Measurements from ENCODE around the gene DPP10. TPM values are rescaled to one million over a fixed set of nuclear protein-coding genes. Genes with fewer than 3 reads are reported as not detected.

The DPP10 gene
- total RNA-seq, 3 donors from 2014 or later (not counting 1 experiment from before 2014, with no cell fraction given), result not detected

- no peak overlapping the region for H3K4me3 ChIP-seq (ENCODE audit: low read length)
- H3K4me3 Mint-ChIP-seq, result no peak overlapping the region
- H3K36me3 Mint-ChIP-seq, result peaks cover 19% of the 10 kb centered on the region
- no peaks in the 10 kb centered on the region for H3K27me3 ChIP-seq (ENCODE audit: control insufficient read depth, insufficient read depth, low read length)
- no peaks in the 10 kb centered on the region for H3K36me3 ChIP-seq (ENCODE audit: control insufficient read depth, insufficient read depth, low read length)
- WGBS (ENCODE audit: insufficient coverage), result no CpG with 5 or more reads among the region's 2 CpGs
- H3K4me1 Mint-ChIP-seq, result no peaks in the 10 kb centered on the region
- no peak for DNase-seq
- ATAC-seq, result no peak
- H3K27ac Mint-ChIP-seq, result no peak overlapping the region
- peaks cover 4% of the 10 kb centered on the region for H3K9me3 ChIP-seq (ENCODE audit: control insufficient read depth, insufficient read depth, low read length)
- peaks cover 11 to 26% of the 10 kb centered on the region in 2 donors for H3K9me3 Mint-ChIP-seq
- H3K27ac ChIP-seq (ENCODE audit: low read length), result no peak overlapping the region
- no peak for TF ChIP-seq CTCF (IDR thresholded peaks at IDR 0.05)
- H3K27me3 Mint-ChIP-seq (ENCODE audit: low read depth in 2 of 2), result no peaks in the 10 kb centered on the region
- intact Hi-C loops (cut with micrococcal nuclease), result no loop called here
- H3K4me1 ChIP-seq (ENCODE audit: control insufficient read depth, insufficient read depth, low read length), result no peaks in the 10 kb centered on the region
These were observed 1167.5 kb downstream of the DPP10 start for GRCh38 chr2:115609978-115610377.

- DNase-seq (no peak), ATAC-seq (no peak)
- H3K27me3 ChIP-seq (ENCODE audit: control insufficient read depth, insufficient read depth, low read length), result no peaks in the 10 kb centered on the region
- H3K27ac ChIP-seq (ENCODE audit: low read length), result no peak overlapping the region
- intact Hi-C loops (cut with micrococcal nuclease), result no loop called here
- no peaks in the 10 kb centered on the region for H3K36me3 ChIP-seq (ENCODE audit: control insufficient read depth, insufficient read depth, low read length)
- TF ChIP-seq CTCF (IDR thresholded peaks at IDR 0.05), result no peak
- H3K36me3 Mint-ChIP-seq, result peaks cover 12% of the 10 kb centered on the region
- no peaks in the 10 kb centered on the region for H3K27me3 Mint-ChIP-seq (ENCODE audit: low read depth in 2 of 2)
- H3K4me1 Mint-ChIP-seq, result no peaks in the 10 kb centered on the region
- H3K27ac Mint-ChIP-seq, result no peak overlapping the region
- WGBS (ENCODE audit: insufficient coverage), result no CpG with 5 or more reads among the region's 3 CpGs
- no peak overlapping the region for H3K4me3 Mint-ChIP-seq
- H3K4me1 ChIP-seq (ENCODE audit: control insufficient read depth, insufficient read depth, low read length), result no peaks in the 10 kb centered on the region
- no peak overlapping the region for H3K4me3 ChIP-seq (ENCODE audit: low read length)
- peaks cover 11 to 24% of the 10 kb centered on the region in 2 donors for H3K9me3 Mint-ChIP-seq
- H3K9me3 ChIP-seq (ENCODE audit: control insufficient read depth, insufficient read depth, low read length), result peaks cover 4% of the 10 kb centered on the region
These were observed 1168.4 kb downstream of the DPP10 start for GRCh38 chr2:115610888-115611287.

GRCh38 chr2:115624332-115624731 lies 1181.9 kb downstream of the DPP10 start:
- Mint-ChIP-seq H3K36me3 (no peaks in the 10 kb centered on the region), H3K27ac (no peak overlapping the region), H3K9me3 (peaks cover 6 to 14% of the 10 kb centered on the region in 2 donors), H3K27me3 (ENCODE audit: low read depth in 2 of 2) (no peaks in the 10 kb centered on the region), H3K4me3 (no peak overlapping the region), H3K4me1 (no peaks in the 10 kb centered on the region)
- intact Hi-C loops (cut with micrococcal nuclease), result no loop called here
- Histone ChIP-seq H3K27me3 (ENCODE audit: control insufficient read depth, insufficient read depth, low read length) (no peaks in the 10 kb centered on the region), H3K4me3 (ENCODE audit: low read length) (no peak overlapping the region), H3K9me3 (ENCODE audit: control insufficient read depth, insufficient read depth, low read length) (peaks cover 3% of the 10 kb centered on the region), H3K27ac (ENCODE audit: low read length) (no peak overlapping the region), H3K4me1 (ENCODE audit: control insufficient read depth, insufficient read depth, low read length) (no peaks in the 10 kb centered on the region), H3K36me3 (ENCODE audit: control insufficient read depth, insufficient read depth, low read length) (no peaks in the 10 kb centered on the region)
- no peak for TF ChIP-seq CTCF (IDR thresholded peaks at IDR 0.05)
- DNase-seq, result no peak
- ATAC-seq, result no peak
- 100% methylated on average over 2 of the region's 4 CpGs for WGBS (ENCODE audit: insufficient coverage)

GRCh38 chr2:115634578-115634977 lies 1192.1 kb downstream of the DPP10 start:
- Mint-ChIP-seq H3K27ac (no peak overlapping the region), H3K4me3 (no peak overlapping the region), H3K4me1 (no peaks in the 10 kb centered on the region), H3K9me3 (peaks cover 26 to 31% of the 10 kb centered on the region in 2 donors), H3K27me3 (ENCODE audit: low read depth in 2 of 2) (no peaks in the 10 kb centered on the region), H3K36me3 (peaks cover 24% of the 10 kb centered on the region)
- Histone ChIP-seq H3K4me3 (ENCODE audit: low read length) (no peak overlapping the region), H3K27me3 (ENCODE audit: control insufficient read depth, insufficient read depth, low read length) (no peaks in the 10 kb centered on the region), H3K36me3 (ENCODE audit: control insufficient read depth, insufficient read depth, low read length) (no peaks in the 10 kb centered on the region), H3K4me1 (ENCODE audit: control insufficient read depth, insufficient read depth, low read length) (no peaks in the 10 kb centered on the region), H3K27ac (ENCODE audit: low read length) (no peak overlapping the region), H3K9me3 (ENCODE audit: control insufficient read depth, insufficient read depth, low read length) (peaks cover 16% of the 10 kb centered on the region)
- TF ChIP-seq CTCF (IDR thresholded peaks at IDR 0.05), result no peak
- intact Hi-C loops (cut with micrococcal nuclease), result no loop called here
- DNase-seq (no peak), ATAC-seq (no peak)
- WGBS (ENCODE audit: insufficient coverage), result 90% methylated on average over 3 of the region's 3 CpGs
